ENCODE measurements around the gene SAMD10. TPM values are rescaled to one million over a fixed set of nuclear protein-coding genes. Genes with fewer than 3 reads are reported as not detected.

The SAMD10 gene
- total RNA-seq, 1 experiment from 2014 or later: 2.6 TPM

- DNase-seq (ENCODE audit: extremely low read depth, low read depth): no peak
Observed at GRCh38 chr20:63926298-63926697, 53.1 kb downstream of the SAMD10 start.

GRCh38 chr20:63924241-63924640, 55.2 kb downstream of the SAMD10 start:
- DNase-seq (ENCODE audit: extremely low read depth, low read depth): no peak

Small RNA genes within 50 kb of the gene (small RNA-seq; reads per million reads assigned to genes)
- gene MIR647: 0 reads per million in 2 experiments

Other genes with a start within 250 kb of the SAMD10 start
- 6.6 and 7.6 TPM in 2 replicates for gene LIME1, start 243.0 kb downstream of the SAMD10 start, total RNA-seq (2014; rRNA removed; shearing (Covaris generic))
- gene SLC2A4RG, start 239.9 kb downstream of the SAMD10 start, total RNA-seq (2014; rRNA removed; shearing (Covaris generic)): 15.5 and 19.4 TPM in 2 replicates
- 0.20 and 0.30 TPM in 2 replicates for gene ZBTB46, start 148.4 kb downstream of the SAMD10 start, total RNA-seq (2014; rRNA removed; shearing (Covaris generic))
- gene ABHD16B, start 118.1 kb downstream of the SAMD10 start, total RNA-seq (2014; rRNA removed; shearing (Covaris generic)): not detected in 2 replicates
- gene TPD52L2, start 114.4 kb downstream of the SAMD10 start, total RNA-seq (2014; rRNA removed; shearing (Covaris generic)): 97.6 and 103 TPM in 2 replicates
- 30.7 and 31.9 TPM in 2 replicates for gene DNAJC5, start 84.5 kb downstream of the SAMD10 start, total RNA-seq (2014; rRNA removed; shearing (Covaris generic))
- 17.9 and 18.5 TPM in 2 replicates for gene UCKL1, start 23.2 kb downstream of the SAMD10 start, total RNA-seq (2014; rRNA removed; shearing (Covaris generic))
- gene ZNF512B, start 9.7 kb downstream of the SAMD10 start, total RNA-seq (2014; rRNA removed; shearing (Covaris generic)): 6.6 and 6.9 TPM in 2 replicates
- 45.1 and 47.9 TPM in 2 replicates for gene PRPF6, start 1.5 kb upstream of the SAMD10 start, total RNA-seq (2014; rRNA removed; shearing (Covaris generic))
- gene C20orf204, start 56.5 kb upstream of the SAMD10 start, total RNA-seq (2014; rRNA removed; shearing (Covaris generic)): 0.75 and 0.87 TPM in 2 replicates
- 0.77 and 1.7 TPM in 2 replicates for gene SOX18, start 70.0 kb upstream of the SAMD10 start, total RNA-seq (2014; rRNA removed; shearing (Covaris generic))
- gene TCEA2, start 83.6 kb upstream of the SAMD10 start, total RNA-seq (2014; rRNA removed; shearing (Covaris generic)): 25.2 and 31.0 TPM in 2 replicates
- 12.6 and 15.0 TPM in 2 replicates for gene RGS19, start 99.9 kb upstream of the SAMD10 start, total RNA-seq (2014; rRNA removed; shearing (Covaris generic))
- 0.17 and 0.32 TPM in 2 replicates for gene OPRL1, start 100.4 kb upstream of the SAMD10 start, total RNA-seq (2014; rRNA removed; shearing (Covaris generic))
- not detected in 2 replicates for gene LKAAEAR1, start 104.8 kb upstream of the SAMD10 start, total RNA-seq (2014; rRNA removed; shearing (Covaris generic))
- not detected in 2 replicates for gene NPBWR2, start 127.9 kb upstream of the SAMD10 start, total RNA-seq (2014; rRNA removed; shearing (Covaris generic))
- not detected in 2 replicates for gene MYT1, start 184.8 kb upstream of the SAMD10 start, total RNA-seq (2014; rRNA removed; shearing (Covaris generic))